Measurements from ENCODE around the gene USP46.

The USP46 gene

DNA sequence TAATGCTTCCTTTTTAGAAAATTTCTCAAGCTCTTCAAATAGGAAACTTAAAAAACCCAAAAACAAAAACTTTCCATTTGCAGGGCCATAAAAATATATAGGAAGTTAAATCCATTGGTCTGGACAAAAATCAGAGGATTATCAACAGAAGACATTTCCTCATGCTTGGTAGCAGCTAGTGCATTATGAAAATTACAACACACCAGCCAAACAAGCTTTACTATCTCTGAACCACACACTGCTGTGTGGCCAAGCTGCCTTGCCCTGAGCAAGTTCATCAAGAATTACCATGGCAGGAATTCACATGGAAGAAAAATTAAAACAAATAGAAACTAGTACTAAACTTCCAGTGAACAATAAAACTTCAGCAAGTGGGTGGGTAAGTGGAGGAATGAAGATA is 3.6 kb downstream of the USP46 start:
- no peak for DNase-seq

DNA sequence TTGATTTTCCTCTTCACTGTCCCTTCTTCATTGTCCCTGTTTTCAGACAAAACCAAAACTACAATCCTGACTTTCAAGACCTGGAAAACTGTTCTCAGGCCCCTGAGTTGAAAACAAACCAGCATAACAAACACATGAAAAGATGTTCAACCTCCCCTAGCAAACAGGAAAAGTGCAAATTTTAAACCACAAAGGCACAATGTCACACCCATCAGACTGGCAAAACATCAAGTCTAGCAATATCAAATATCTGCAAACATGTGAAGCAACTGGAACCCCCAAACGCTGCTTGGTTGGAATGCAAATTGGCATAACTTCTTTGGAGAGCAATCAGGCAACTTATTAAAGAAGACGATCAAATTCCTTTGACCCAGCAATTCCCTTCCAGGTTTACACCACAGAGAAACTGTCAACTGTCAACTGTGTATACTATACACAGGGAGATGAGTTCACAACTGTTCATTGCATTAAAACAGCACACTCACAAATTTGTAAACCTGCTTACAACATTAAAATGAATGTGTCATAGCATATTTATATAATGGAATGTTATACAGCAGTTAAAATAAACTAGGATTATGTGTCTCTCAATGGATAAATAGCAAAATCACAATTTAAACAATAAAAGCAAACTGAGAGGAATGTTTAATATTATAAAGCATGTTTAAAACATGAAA is 7.0 kb downstream of the USP46 start:
- no peak for DNase-seq

DNA sequence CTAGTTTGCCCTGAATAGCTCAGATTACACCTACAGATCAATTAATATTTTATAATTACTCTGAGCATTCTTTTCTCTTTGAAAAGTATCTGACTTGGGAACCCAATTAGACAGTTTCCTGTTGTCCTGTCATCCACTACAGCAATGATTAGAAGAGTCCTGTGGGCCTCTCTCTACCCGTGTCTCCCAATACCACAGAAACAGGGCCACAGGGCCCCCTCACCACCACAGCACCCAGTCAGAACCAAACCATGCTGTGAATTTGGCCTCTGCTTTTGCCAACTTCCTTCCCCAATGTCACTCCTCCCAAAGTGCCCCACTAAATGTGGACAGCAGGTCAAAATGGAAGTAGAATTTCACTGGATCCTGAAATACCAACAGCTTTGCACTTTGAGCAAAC is 10.3 kb downstream of the USP46 start:
- DNase-seq, result no peak

DNA sequence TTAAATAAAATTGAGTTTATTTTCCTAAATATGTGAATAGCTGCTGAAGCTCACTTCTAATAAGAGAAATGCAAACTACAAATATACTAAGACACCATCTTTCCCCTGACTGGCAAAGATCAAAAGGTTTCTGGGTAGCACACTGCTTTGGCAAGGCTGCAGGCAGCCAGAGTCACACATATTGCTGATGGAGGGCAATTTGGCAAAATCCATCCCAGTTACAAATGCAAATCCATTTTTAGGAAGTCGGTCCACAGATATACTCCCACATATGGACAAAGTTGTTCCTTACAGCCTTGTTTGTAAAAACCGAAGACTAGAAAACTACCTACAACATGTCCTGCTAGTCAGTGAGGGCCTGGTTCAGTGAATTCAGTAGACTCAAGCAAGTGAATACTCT is 12.4 kb downstream of the USP46 start:
- DNase-seq, result no peak

DNA sequence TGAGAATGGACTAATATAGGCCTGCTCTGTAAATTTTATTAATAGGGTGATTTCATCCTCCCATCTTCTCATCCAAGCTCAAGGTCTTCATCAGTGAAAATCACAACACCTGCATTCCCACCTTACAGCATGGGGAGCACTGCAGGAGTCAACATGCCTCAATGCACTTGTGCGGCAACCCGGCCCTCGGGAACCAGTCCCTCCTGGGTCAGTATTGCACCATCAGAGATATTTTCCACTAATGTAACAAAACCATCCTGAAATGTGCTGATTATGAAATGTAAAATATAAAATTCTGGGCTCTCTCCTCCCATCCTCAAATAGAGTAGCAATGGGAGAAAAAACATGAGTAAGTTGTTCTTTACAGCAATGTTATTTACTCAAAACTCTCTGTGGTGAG is 13.0 kb downstream of the USP46 start:
- DNase-seq, result no peak

DNA sequence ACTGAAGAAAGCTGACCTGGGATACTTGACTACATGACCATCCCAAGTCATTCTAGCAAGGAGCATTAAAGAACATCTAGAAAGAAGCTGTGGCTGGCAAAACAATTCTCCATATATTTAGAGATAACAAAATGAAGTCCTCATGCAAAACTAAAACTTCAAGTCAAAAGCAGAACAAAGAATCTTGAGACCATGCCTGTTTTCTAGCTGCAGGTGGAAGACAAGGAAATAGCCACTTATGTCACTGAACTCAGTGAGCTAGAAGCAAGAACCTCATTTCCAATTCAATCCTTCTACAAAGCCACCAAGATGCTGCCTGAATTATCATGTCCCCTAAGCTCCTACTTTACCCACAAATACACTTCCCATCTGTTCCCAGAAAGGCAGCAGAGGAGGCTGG is 13.8 kb downstream of the USP46 start:
- DNase-seq, result no peak

DNA sequence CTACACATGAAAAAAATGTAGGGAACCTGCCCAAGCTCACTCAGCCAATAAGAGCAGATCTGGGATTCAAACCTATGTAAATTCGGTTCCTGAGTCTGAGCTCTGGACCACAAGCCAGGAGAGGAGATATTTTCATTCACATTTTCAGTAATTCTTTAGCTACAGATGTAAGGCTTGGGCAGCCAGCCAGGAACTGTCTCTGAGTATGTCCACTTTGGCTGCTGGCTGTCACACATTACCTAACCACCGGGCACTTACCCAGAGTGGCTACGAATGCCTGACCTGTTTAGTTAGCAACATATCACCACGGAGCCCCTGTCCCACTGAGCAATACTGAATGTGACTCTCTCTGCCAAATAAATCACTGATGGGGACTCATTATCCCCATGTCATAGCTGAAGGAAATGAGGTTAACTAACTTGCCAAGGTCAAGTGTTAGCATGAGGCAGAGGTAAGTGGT is 15.3 kb downstream of the USP46 start:
- DNase-seq, result no peak

DNA sequence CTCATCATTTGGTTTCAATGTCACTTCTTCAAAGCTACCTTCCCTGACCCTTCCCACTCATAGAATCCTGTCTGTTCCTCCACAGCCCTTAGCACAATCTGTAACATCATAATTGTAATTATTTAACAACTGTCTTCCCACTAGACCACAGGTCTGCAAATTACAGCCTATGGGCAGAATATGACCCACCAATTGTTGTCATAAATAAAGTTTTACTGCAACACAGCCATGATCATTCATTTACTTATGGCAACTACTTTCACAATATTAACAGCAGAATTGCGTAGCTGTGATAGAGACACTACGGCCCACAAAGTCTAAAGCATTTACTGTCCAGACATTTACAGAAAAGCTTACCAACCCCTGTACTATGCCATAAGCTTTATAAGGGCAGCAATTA is 15.9 kb downstream of the USP46 start:
- DNase-seq, result no peak

DNA sequence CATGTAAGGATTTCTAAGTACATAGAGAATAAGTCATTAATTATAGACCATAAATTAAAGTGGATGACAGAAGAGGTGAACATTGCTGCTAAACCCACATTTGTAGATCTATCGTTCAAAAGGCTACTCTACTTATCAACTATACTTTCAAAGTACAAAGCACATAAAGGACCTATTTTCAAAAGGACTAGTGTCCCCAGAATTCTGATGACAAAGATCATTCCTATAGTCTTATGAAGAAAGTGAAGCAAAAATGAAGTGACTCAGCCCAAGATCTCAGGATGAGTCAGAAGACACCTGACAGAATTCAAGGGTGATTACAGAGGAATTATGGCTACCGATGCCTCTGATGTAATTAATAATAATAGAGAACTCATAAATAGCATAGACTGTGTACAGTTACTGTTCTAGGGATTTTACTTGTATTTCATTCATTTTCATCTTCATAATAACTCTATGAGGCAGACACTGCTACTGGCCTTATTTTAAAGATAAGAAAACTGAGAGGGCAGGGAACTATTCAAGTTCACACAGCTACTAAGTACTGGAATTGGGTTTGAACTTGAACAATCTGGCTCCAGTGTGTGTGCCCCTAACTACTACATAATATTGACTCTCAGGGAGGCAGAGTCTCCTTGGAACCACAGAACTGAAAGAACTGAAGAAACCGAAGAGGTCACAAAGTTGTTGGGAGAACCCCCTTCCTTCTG is 17.1 kb downstream of the USP46 start:
- DNase-seq, result no peak

DNA sequence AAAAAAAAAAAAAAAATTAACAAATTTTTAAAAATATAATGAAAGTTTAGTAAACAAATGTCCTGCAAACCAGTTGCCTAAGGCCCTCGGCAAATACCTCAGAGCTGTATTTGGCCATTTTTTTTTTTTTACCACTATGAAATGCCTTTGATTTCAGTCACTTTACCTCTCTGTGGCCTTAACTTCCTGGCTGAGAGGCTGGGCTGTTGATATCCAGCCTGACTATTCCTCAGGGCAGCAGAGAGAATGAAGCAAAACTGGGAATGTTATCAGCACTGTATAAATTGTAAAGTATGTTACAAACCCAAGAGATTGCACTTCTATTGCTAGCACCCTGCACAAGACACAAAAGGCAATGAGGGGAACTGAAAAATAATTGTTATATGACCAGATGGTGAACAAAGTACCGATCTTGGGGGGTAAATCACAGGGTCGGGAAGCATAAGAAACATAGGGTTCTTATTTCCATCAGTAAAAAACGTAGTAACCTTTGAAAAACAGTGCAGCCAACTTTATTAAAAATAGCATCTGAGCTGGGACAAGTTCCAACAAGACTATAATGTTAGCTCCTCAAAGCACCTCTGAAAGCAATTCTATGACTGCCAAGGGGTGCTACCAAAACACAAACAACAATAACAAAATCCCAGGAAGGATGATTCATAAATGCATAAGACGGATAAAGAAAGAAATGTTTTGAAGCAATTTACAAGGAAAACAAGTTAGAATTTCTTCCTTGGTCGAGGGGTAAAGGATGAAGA is 18.1 kb downstream of the USP46 start:
- no peak for DNase-seq

DNA sequence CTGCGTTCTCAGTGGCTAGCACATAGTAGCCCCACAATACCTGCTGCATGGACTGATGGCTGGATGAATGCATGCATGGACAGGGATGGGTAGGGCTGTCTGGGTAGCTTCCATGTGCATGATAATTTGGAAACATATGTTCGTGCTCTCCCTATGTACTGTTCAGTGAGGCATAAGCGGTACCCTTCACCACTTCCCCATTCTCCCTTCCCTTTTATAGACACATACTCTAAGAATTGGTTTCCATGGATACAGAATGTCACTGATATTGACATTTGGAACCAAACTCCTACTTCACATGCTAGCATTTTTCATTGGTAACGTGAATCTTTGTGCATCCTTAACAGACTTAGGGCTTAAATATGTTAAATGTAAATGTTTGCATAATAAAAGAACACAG is 20.4 kb downstream of the USP46 start:
- no peak for DNase-seq

DNA sequence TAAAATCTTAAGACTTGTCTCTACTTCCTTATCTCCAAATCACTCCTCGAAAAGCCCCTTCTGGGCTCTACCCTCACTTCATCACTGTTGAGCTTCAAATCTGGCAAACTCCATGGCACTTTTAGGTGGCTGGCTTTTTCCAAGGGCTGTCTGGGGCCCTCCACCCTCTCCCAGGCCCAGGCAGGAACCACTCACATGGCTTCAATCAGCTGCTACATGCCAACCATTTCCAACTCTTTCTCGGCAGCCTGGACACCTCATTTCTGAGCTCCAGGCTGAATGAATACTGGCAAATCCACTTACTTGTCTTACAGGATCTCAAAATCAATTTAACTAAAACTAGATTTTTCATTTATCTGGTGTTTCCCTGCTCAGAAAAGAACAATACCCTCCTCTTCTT is 22.0 kb downstream of the USP46 start:
- no peak for DNase-seq

DNA sequence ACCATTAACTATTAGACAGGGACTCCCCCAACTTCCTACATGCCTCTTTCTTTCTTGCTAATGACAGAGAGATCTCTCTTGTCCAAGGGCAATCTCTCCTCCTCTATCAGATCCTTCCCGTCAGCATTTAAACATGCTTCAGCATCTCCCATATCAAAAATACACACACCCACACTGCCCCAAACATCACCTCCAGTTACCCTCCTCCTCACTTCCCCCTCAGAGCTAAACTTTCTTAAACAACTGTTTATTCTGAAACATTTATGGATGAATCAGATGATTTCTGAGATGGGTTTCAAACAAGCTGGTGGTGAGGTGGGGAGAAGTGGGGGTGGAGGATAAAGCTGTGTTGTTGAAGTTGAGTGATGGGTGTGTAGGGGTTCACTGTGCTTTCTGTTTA is 23.5 kb downstream of the USP46 start:
- no peak for DNase-seq

DNA sequence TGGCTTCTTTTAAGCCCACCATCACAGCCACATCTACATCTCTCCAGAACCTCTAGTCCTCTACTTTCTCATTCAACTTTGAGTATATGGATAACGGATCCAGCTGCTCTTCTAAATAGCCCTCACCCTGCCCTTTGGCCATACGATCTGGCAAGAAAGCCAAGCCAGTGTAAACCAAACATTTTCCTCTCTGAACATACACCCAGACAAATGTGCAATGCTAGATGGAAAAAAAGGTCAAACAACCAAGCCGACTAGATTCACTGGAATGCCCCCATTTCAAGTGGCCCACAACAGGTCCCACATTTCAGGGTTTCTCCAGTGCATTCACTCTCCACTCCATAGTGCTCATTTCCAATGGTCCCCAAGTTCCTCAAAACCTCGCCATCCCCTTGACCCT is 24.0 kb downstream of the USP46 start:
- DNase-seq, result no peak

DNA sequence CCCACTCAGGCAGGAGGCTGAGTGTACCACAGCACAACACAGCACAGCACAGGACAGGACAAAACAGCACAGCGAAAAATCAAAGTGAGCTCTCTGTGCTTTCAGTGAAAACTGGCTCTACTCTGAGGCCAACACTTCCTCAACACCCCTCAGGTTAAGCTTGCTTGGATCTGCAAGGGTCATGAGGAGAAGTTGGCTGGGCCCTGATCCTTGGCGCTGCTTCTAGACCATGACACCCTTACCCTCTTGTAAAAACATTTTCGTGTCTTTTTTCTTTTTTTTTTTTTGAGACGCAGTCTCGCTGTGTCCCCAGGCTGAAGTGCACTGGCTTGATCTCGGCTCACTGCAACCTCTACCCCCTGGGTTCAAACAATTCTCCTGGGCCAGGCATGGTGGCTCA is 25.3 kb downstream of the USP46 start:
- DNase-seq, result no peak

DNA sequence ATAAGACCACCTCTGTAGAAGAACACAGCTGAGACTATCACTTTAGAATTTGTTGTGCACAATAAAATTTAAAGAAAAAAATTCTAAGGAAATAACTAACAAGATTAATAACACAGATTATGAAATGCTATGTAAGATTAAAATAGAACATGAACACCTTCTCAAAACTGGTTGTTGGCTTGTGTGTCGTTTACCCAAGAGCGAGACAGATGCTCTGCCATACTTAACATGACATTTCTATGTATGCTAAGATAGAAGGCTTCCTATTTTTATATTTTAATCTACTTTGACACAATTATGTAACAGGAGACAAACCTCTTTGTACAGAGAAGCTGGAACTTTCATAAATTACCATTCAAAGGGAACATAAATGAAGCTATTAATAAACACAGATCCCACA is 30.1 kb downstream of the USP46 start:
- DNase-seq, result no peak

DNA sequence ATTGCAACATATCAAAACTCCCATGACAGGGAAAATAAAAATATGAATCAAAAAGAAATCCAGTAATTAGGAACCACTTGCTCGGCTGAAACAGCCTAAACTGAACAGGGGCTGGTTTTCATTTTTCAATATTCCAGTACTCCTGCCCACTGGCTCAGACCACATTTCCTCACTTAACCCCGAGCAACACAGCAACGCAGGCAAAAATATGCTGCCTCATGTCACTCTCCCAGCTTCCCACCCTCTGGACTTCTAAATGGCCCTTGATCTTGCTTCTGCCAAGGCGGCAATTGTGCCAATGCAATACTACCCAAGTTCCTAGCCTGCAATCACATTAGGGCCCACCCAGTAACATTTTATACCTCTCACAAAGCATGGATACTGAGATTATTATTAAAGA is 30.6 kb downstream of the USP46 start:
- DNase-seq, result no peak

DNA sequence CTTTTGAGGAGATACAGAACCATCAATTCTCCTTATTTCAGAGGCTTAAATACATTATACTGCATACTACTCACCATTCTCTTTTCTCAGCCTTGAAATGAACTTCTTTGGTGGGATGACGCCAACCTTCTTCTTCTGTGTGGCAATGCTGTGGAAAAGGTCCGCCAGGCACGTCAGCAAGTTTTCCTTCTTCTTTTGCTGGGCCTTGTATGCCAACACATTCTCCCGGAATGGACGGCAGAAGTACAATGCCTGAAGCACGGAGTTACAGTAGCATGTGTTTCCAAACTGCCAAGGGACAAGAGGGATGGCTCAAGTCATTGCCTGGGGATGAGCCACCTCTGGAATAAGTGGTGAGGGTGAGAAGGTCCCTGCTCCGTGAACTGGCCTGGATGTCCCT is 31.2 kb downstream of the USP46 start:
- DNase-seq, result no peak

DNA sequence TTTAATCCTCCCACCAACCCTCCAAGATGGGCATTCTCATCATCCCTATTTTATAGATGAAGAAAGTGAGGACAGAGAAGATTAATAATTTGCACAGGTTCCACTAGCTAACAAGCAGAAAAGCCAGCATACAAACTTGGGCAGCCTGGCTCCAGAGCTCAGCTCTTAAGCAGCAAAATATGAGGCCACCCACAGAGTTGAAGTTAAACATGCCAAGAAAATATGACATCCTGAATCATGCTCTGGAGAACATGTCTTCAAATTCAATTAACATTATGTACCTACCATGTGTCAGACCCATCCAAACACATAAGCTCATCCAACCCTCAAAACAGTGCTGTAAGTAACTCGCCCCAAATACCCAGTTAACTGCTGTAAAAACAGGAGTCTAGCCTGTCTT is 33.9 kb downstream of the USP46 start:
- DNase-seq, result no peak

DNA sequence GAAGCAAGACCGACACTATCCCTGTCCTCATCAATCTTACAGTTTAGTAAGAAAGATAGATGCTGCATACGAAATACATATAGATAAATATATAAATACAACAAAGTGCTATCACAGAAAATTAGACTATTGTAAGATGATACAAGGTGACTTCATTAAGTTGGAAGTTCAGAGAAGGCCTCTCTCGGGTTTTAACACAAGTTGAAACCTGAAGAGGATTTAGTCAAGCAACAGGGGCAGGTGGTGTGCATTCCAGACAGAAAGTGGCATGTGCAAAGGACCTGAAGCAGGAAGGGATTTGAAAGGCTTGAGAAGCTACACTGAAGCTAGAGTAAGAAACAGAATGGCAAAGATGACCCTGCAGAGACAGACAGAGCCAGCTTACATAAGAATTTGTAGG is 36.5 kb downstream of the USP46 start:
- no peak for DNase-seq

DNA sequence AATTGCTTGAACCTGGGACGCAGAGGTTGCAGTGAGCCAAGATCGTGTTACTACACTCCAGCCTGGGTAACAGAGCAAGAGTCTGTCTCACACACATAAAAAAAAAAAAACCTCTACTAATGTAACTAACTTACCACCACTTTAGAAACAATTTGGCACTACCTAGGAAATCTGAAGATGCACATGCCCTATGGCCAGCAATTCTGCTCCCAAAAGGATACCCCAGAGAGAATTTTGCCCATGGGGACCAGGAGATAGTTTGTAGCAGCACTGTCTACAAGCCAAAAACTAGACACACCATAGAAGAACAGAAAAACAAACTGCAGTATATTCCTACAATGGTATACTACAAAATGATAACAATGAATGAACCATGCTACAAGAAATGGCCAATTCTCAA is 37.5 kb downstream of the USP46 start:
- DNase-seq, result no peak

DNA sequence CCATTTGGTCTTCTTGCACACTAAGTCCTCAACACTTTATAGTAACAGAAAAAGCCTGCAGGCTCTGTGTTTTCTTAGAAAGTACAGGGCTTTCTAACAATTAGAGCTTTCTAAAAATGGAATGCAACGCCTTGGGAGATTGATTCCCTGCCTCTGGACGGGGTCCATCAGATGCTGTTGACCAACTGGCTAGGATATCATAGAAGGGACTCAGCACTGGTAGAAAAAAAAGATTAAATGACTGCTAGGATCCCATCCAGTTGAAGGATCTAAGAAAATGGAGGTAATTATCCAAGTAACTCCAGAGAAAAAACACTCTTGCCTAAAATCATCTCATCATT is 39.5 kb downstream of the USP46 start:
- no peak for DNase-seq

DNA sequence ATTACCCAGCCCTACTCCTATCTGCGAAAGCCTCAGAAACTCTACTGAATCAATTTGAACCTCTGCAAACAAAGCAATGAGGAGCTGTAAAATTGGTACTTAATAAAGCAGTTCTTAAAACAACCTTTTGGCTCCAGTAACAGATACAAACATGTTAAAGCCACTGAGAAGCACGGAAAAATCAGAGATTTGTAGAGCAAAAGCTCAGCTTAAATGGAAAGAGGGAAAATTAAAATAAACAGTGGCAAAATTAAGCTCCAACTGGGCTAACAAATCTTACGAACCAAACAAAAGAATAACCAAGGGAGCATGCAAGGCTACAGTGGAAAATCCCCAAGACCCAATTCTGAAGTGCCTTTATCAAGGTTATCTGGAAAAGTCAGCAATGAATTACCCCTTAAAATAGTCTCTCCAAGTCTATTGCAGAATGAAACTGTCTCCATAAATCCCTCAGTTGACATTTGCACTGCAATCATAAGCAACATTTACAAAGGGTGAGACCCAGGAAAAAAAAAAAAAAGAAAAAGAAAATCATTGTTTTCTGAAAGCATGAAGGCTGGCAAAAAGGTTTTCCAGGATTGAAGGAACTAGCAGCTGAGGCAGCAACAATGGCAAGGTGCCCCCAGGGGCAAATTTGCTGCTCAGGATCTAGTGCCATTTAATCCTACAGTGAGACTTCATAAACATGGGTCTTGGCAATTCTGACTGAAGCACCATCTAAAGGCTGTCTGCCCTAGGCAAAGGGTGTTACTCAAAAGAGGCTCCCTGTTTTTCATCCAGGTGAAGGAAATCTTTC is 40.1 kb downstream of the USP46 start:
- DNase-seq, result no peak
